Vagina (tissue), 2 donors: ENCODE data around the gene TNNI3.

Source experiments
- CTCF ChIP-seq, 3 experiments: fragments of 450-650 bp in 2 of 3; fragments of 200-600 bp in 1 of 3; sonication (generic) in 1 of 3; IDR thresholded peaks; one replicate each; pipeline ENCODE4 v1.5.1; 2017 to 2019; ENCODE audit warnings: antibody characterized with exemption in 3 of 3, mild to moderate bottlenecking in 2 of 3, moderate library complexity in 2 of 3
- POLR2A ChIP-seq, 2 donors: fragments of 450-650 bp; IDR thresholded peaks; one replicate each; pipeline ENCODE4 v1.6.1; 2017; ENCODE audit warnings: antibody characterized with exemption in 2 of 2, mild to moderate bottlenecking in 2 of 2, moderate library complexity in 2 of 2
- POLR2AphosphoS5 ChIP-seq, 2 donors: sonication (generic); formaldehyde crosslinking; IDR thresholded peaks; one replicate each; pipeline ENCODE4 v1.9.0; 2017; ENCODE audit warnings: antibody characterized with exemption in 2 of 2, mild to moderate bottlenecking in 2 of 2, low read depth in 1 of 2; ENCODE audit not compliant: insufficient read depth in 1 of 2

GRCh38 chr19:55106591-55106990 lies 50.9 kb downstream of the TNNI3 start:
- TF ChIP-seq CTCF (IDR thresholded peaks at IDR 0.05) = no peak
- no peak for TF ChIP-seq POLR2A (IDR thresholded peaks at IDR 0.05)
- TF ChIP-seq POLR2AphosphoS5 (IDR thresholded peaks at IDR 0.05; ENCODE audit: insufficient read depth in 1 of 2, low read depth in 1 of 2) = no peak
